ENCODE results near the gene ARID3C.
A peak's percentile ranks its signal among the peaks of the same experiment; 100 is the strongest.

The ARID3C gene

GRCh38 chr9:34591917-34592866, 36.7 kb downstream of the ARID3C start:
- no peak for DNase-seq

- DNase-seq, result peak; percentile 51
These were observed 37.5 kb downstream of the ARID3C start for GRCh38 chr9:34591248-34591916.

- DNase-seq, result no peak
These were observed 38.3 kb downstream of the ARID3C start for GRCh38 chr9:34590381-34591247.

GRCh38 chr9:34589636-34590380, 39.1 kb downstream of the ARID3C start, which contains the start of gene CNTFR:
CNTFR (minus strand) TSS chr9:34589724; CDS start chr9:34568981, 20,743 bp downstream.
- peak; percentile 9 for DNase-seq

GRCh38 chr9:34588671-34589635, 39.9 kb downstream of the ARID3C start:
- no peak for DNase-seq

GRCh38 chr9:34587271-34587670, 41.6 kb downstream of the ARID3C start:
- no peak for DNase-seq

GRCh38 chr9:34585946-34586669, 42.8 kb downstream of the ARID3C start:
- no peak for DNase-seq

GRCh38 chr9:34584970-34585369, 43.9 kb downstream of the ARID3C start:
- DNase-seq, result no peak

GRCh38 chr9:34582787-34583186, 46.1 kb downstream of the ARID3C start:
- no peak for DNase-seq

- DNase-seq, result no peak
These were observed 47.5 kb downstream of the ARID3C start for GRCh38 chr9:34581318-34581717.

- no peak for DNase-seq
These were observed 48.5 kb downstream of the ARID3C start for GRCh38 chr9:34580358-34580757.

GRCh38 chr9:34579808-34580163, 49.1 kb downstream of the ARID3C start:
- no peak for DNase-seq

GRCh38 chr9:34579104-34579807, 49.6 kb downstream of the ARID3C start:
- no peak for DNase-seq

GRCh38 chr9:34578241-34579103, 50.4 kb downstream of the ARID3C start:
- no peak for DNase-seq

GRCh38 chr9:34577400-34578240, 51.2 kb downstream of the ARID3C start:
- DNase-seq, result no peak

GRCh38 chr9:34576597-34577399, 52.1 kb downstream of the ARID3C start:
- no peak for DNase-seq

Measured in NCI-H510A treated with DMSO at 0.1 percent for 48 hours (cell line).